Activated T-helper 1 cell treated with anti-CD3 and anti-CD28 coated beads, Interleukin-12 subunit alpha, Interleukin-12 subunit beta, Interleukin-2, Interleukin-4 antibody, amounts not matched to agents 30 ng/mL and 10 ng/mL and 1 ng/mL, durations not matched to agents 14 hours and 24 hours and 36 hours (primary cell): ENCODE data around the gene DAPK1. TPM values are rescaled to one million over a fixed set of nuclear protein-coding genes. Genes with fewer than 3 reads are reported as not detected.

Source experiments
- DNase-seq: peaks from one replicate; pipeline ENCODE4 v3.0.0; 2021; ENCODE audit warnings: low spot score
- H3K27ac Mint-ChIP-seq: one replicate; pipeline ENCODE4 v1.8.0; 2021; ENCODE audit warnings: mild to moderate bottlenecking, mixed read lengths
- H3K27me3 Mint-ChIP-seq: one replicate; pipeline ENCODE4 v1.8.0; 2022; ENCODE audit warnings: mild to moderate bottlenecking, moderate library complexity, mixed read lengths; ENCODE audit not compliant: insufficient read depth
- H3K36me3 Mint-ChIP-seq: one replicate; pipeline ENCODE4 v1.8.0; 2021; ENCODE audit warnings: low read depth, mixed read lengths
- H3K4me1 Mint-ChIP-seq: one replicate; pipeline ENCODE4 v1.8.0; 2021; ENCODE audit warnings: low read depth, mixed read lengths
- H3K4me3 Mint-ChIP-seq: one replicate; pipeline ENCODE4 v1.8.0; 2021; ENCODE audit warnings: mild to moderate bottlenecking, moderate library complexity, mixed read lengths
- H3K9me3 Mint-ChIP-seq: one replicate; pipeline ENCODE4 v1.8.0; 2021; ENCODE audit warnings: mixed read lengths
- intact Hi-C: fragments of 100-400 bp; cut with micrococcal nuclease; formaldehyde crosslinking; loops from one replicate; pipeline ENCODE4 v1.15.1; 2024
- total RNA-seq: library from RNA; stranded (reverse); gene quantifications from 2 replicates; pipeline ENCODE4 v1.2.3, GENCODE V29; 2022

Gene DAPK1
- total RNA-seq, 1 donor from 2014 or later, result 2.8 TPM

DNA sequence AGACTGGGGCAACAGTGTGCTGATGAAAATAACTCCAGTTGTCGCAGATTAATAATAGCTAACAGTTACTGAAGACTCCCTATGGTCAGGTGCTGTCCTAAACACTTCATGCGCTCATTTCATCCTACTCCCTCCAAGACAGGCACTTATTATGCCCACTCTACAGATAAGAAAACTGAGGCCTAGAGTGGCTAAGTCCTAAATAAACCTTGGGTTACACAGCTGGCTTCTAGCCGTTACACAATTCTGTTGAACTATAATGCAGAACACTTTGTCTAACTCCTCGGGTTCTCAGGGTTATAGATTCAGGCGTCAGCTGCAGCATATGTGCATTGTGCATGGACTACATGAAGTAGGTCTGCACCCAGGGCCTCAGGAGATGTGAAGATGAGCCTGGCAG lies 103.9 kb downstream of the DAPK1 start:
- intact Hi-C loops, result no loop called here
- Mint-ChIP-seq H3K4me3 (no peak overlapping the region), H3K27ac (no peak overlapping the region), H3K27me3 (peaks cover 13% of the 10 kb centered on the region), H3K4me1 (no peaks in the 10 kb centered on the region), H3K9me3 (no peaks in the 10 kb centered on the region), H3K36me3 (no peaks in the 10 kb centered on the region)
- no peak for DNase-seq

- no peak for DNase-seq
- Mint-ChIP-seq H3K36me3 (no peaks in the 10 kb centered on the region), H3K9me3 (peaks cover 5% of the 10 kb centered on the region), H3K27me3 (peaks cover 10% of the 10 kb centered on the region), H3K4me1 (no peaks in the 10 kb centered on the region), H3K4me3 (no peak overlapping the region), H3K27ac (no peak overlapping the region)
- intact Hi-C loops, result no loop called here
These were observed 105.4 kb downstream of the DAPK1 start for GRCh38 chr9:87602933-87603643.

- no peak for DNase-seq
- Mint-ChIP-seq H3K36me3 (no peaks in the 10 kb centered on the region), H3K4me1 (no peaks in the 10 kb centered on the region), H3K27me3 (peaks cover 10% of the 10 kb centered on the region), H3K27ac (no peak overlapping the region), H3K4me3 (no peak overlapping the region), H3K9me3 (peaks cover 5% of the 10 kb centered on the region)
- intact Hi-C loops, result no loop called here
These were observed 106.3 kb downstream of the DAPK1 start for GRCh38 chr9:87603854-87604490.

DNA sequence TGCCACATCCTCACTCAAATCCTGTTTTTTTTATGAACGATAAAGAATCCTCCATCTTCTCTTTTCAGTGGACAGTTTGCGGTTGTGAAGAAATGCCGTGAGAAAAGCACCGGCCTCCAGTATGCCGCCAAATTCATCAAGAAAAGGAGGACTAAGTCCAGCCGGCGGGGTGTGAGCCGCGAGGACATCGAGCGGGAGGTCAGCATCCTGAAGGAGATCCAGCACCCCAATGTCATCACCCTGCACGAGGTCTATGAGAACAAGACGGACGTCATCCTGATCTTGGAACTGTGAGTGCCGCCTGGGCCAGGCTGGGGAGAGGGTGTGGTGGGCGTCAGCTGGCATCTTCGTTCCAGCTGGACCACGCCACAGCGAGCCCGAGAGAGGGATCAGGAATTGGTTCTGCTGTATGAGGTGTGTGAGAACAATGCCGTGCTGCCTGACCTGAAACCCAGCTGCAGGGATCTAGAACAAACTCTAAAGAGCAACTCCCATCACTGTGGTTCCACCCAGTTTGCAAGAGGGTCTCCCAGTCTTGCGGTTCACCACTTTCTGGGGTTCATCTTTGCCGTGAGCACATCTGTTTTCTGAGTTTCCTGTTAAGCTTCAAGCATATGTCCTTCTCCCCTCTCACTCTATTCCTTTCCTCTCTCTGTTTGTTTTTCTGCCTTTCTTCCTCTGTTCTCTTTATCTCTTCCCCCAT lies 107.4 kb downstream of the DAPK1 start:
- peaks cover 8% of the 10 kb centered on the region for H3K27me3 Mint-ChIP-seq
- H3K36me3 Mint-ChIP-seq, result no peaks in the 10 kb centered on the region
- DNase-seq, result no peak
- no peak overlapping the region for H3K27ac Mint-ChIP-seq
- H3K4me1 Mint-ChIP-seq, result no peaks in the 10 kb centered on the region
- intact Hi-C loops, result no loop called here
- H3K9me3 Mint-ChIP-seq, result peaks cover 5% of the 10 kb centered on the region
- H3K4me3 Mint-ChIP-seq, result no peak overlapping the region

GRCh38 chr9:87605676-87606075 lies 108.0 kb downstream of the DAPK1 start:
- Mint-ChIP-seq H3K27ac (no peak overlapping the region), H3K9me3 (peaks cover 5% of the 10 kb centered on the region), H3K36me3 (no peaks in the 10 kb centered on the region), H3K4me3 (no peak overlapping the region), H3K27me3 (peaks cover 6% of the 10 kb centered on the region), H3K4me1 (no peaks in the 10 kb centered on the region)
- intact Hi-C loops, result no loop called here
- no peak for DNase-seq

DNA sequence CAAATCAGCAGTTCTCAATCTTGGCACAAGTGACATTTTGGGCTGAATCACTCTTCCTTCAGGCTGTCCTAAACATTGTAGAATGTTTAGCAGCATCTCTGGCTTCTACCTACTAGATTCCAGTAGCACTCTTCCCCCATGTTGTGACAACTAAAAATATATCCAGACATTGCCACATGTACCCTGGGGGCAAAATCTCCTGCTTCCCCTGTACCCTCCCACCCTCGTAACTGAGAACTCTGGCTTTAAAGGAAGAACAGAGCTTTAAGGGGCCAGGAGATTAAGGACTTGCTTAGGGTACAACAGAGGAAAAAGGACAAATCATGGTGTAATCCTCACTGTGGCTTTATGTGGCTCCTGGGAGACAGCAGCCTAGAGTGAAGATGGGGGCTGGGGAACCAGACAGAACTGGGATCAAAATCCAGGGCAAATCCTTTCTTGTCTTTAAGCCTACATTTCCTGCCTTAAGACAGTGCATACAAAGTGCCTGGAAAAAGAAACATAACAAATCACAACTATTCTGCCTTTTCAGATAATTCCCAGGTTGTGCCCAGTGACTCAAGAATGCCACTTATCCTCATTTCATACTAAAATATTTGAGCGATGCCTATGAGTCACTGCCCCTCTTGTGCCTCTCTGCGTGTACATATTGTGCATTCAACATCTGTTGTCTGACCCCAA lies 109.3 kb downstream of the DAPK1 start:
- Mint-ChIP-seq H3K36me3 (no peaks in the 10 kb centered on the region), H3K27ac (no peak overlapping the region), H3K9me3 (peaks cover 5% of the 10 kb centered on the region), H3K4me3 (no peak overlapping the region), H3K27me3 (peaks cover 6% of the 10 kb centered on the region), H3K4me1 (no peaks in the 10 kb centered on the region)
- intact Hi-C loops, result no loop called here
- DNase-seq, result no peak

GRCh38 chr9:87607859-87608258 lies 110.2 kb downstream of the DAPK1 start:
- H3K9me3 Mint-ChIP-seq, result peaks cover 5% of the 10 kb centered on the region
- no peaks in the 10 kb centered on the region for H3K36me3 Mint-ChIP-seq
- H3K4me3 Mint-ChIP-seq, result no peak overlapping the region
- H3K27me3 Mint-ChIP-seq, result peaks cover 6% of the 10 kb centered on the region
- no peaks in the 10 kb centered on the region for H3K4me1 Mint-ChIP-seq
- no peak overlapping the region for H3K27ac Mint-ChIP-seq
- DNase-seq, result no peak
- intact Hi-C loops, result no loop called here

- Mint-ChIP-seq H3K36me3 (no peaks in the 10 kb centered on the region), H3K4me1 (no peaks in the 10 kb centered on the region), H3K4me3 (no peak overlapping the region), H3K27ac (no peak overlapping the region), H3K27me3 (peaks cover 5% of the 10 kb centered on the region), H3K9me3 (peaks cover 5% of the 10 kb centered on the region)
- no peak for DNase-seq
- intact Hi-C loops, result no loop called here
These were observed 111.3 kb downstream of the DAPK1 start for GRCh38 chr9:87609002-87609401.

DNA sequence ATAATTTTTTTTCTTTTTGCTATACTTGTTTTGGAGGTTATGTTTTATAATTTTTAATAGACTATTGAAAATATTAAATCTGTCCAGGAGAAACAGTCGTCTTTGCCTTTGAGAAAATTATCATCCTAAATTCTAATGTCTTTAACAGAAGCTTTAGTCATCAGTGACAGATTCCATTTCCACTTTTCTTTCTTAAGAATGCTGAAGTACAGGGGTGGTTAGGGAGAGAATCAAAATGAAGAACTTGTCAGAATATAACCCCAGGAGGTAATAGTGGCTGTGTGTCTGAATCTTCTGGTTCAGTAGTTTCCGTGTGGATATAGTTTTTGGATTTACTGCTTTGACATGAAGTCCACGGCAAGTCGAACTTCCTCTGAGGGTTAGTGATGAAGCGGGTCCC lies 111.8 kb downstream of the DAPK1 start:
- Mint-ChIP-seq H3K36me3 (no peaks in the 10 kb centered on the region), H3K27ac (no peak overlapping the region), H3K4me3 (no peak overlapping the region), H3K4me1 (no peaks in the 10 kb centered on the region), H3K9me3 (peaks cover 5% of the 10 kb centered on the region), H3K27me3 (peaks cover 2% of the 10 kb centered on the region)
- intact Hi-C loops, result no loop called here
- no peak for DNase-seq

DNA sequence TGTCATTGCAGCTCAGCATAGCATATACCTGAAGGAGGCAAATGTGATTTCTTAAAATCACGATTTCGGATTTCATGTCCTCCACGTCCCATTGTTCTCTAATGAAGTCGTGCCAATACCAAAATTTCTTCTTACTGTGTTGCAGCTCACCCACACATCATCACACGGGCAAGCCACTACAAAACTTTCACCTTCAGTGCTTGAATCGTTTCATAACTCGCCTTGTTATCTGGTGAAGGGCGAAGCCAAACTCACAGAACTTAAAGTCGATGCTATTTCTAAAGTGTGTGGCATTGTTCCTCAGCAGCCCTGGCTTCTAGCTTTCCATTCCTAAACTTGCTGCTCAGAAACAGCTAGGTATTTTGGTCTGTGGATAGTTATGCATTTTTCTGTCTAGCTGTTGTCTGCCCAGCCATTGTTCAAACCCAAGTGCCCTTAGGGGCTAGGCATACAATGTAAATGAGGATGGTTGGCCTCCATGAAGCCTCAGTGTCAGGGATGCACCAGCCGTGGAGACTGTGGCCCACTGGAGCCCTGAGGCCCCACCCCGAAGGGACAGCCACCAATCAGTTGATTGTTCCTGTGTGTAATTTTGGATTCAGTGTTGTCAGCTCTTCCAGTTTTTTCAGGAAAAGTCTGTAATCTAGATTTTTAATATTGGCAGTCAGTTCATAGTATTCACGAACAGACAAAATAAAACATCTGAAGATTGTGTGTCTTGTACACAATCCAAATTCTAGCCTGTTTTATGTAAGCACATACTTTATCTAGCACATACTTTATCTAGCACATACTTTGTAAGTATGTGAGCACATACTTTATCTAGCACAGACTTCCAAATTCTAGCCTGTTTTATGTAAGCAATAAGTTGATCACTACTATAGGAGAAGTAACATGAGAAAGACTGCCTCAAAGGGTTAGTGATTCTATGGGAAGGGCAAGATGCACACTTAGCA lies 112.8 kb downstream of the DAPK1 start:
- Mint-ChIP-seq H3K4me3 (no peak overlapping the region), H3K36me3 (no peaks in the 10 kb centered on the region), H3K27ac (no peak overlapping the region), H3K4me1 (no peaks in the 10 kb centered on the region), H3K27me3 (peaks cover 2% of the 10 kb centered on the region), H3K9me3 (peaks cover 5% of the 10 kb centered on the region)
- intact Hi-C loops, result no loop called here
- DNase-seq, result no peak

DNA sequence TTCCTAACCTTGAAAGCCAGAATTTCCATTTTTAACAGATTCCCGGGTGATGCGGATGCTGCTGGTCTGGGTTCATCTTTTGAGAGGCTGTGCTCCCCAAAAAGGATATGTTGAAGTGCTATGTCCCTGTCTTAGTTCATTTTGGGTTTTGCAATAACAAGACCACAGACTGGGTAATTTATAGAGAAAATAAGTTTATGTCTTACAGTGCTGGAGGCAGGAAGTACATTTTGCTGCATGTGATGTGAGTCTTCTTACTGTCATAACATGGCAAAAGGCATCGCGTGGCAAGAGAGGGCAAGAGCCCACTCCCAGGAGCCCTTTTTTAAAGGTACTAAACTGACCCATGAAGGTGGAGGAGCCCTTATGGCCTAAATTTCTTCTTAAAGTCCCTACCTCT lies 114.1 kb downstream of the DAPK1 start:
- H3K4me1 Mint-ChIP-seq, result no peaks in the 10 kb centered on the region
- H3K27me3 Mint-ChIP-seq, result no peaks in the 10 kb centered on the region
- intact Hi-C loops, result no loop called here
- no peak overlapping the region for H3K27ac Mint-ChIP-seq
- H3K4me3 Mint-ChIP-seq, result no peak overlapping the region
- no peaks in the 10 kb centered on the region for H3K36me3 Mint-ChIP-seq
- H3K9me3 Mint-ChIP-seq, result peaks cover 5% of the 10 kb centered on the region
- DNase-seq, result no peak

DNA sequence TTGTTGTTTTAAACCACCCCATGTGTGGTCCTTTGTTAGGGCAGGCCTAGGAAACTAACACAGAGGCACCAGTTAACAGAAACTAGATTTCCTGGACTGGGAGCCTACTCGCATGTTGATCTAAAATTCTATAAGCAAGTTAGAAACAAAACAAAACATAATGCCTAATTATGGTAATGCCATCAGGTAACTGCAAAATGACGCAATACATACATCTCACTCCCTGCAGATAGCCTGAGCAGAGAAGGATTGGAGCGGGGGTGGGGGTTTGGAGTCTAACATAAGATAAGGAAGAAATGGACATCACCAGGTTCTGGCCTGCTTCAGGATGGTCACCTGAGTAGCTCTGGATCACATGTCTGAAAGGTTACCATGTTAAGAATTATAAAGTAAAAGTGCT lies 114.9 kb downstream of the DAPK1 start:
- Mint-ChIP-seq H3K4me3 (no peak overlapping the region), H3K27ac (no peak overlapping the region), H3K27me3 (no peaks in the 10 kb centered on the region), H3K4me1 (no peaks in the 10 kb centered on the region), H3K36me3 (no peaks in the 10 kb centered on the region), H3K9me3 (peaks cover 5% of the 10 kb centered on the region)
- intact Hi-C loops, result no loop called here
- no peak for DNase-seq
